GM21737 (cell line): ENCODE measurements around the gene MAP4.
A peak's percentile ranks its signal among the peaks of the same experiment; 100 is the strongest.
"Not testable (repeated sequence)": the region's sequence is repeated elsewhere in the genome, so short reads cannot be mapped to it uniquely, and the experiment has no call there.

Source experiments
- ATAC-seq: cut with Tn5 transposase; IDR thresholded peaks from one replicate; pipeline ENCODE4 v1.9.1; 2021; ENCODE audit warnings: mild to moderate bottlenecking, moderate library complexity; ENCODE audit not compliant: unreplicated experiment

The MAP4 gene

DNA sequence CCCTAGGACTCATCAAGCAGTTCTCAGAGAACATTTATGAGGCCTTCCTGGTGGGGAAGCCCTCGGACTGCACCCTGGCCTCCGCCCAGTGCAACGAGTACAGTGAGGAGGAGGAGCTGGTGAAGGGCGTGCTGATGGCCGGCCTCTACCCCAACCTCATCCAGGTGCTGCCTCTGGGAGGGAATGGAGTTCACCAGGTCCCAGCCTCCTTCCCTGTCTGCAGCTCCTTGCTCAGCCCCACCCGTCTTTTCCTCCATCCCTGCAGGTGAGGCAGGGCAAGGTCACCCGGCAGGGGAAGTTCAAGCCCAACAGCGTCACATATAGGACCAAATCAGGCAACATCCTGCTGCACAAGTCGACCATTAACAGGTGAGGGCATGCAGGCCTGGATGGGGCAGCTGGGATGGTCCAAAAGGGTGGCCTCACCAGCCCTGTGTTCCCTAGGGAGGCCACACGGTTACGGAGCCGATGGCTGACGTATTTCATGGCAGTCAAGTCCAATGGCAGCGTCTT lies 167.0 kb downstream of the MAP4 start:
- no peak for ATAC-seq

DNA sequence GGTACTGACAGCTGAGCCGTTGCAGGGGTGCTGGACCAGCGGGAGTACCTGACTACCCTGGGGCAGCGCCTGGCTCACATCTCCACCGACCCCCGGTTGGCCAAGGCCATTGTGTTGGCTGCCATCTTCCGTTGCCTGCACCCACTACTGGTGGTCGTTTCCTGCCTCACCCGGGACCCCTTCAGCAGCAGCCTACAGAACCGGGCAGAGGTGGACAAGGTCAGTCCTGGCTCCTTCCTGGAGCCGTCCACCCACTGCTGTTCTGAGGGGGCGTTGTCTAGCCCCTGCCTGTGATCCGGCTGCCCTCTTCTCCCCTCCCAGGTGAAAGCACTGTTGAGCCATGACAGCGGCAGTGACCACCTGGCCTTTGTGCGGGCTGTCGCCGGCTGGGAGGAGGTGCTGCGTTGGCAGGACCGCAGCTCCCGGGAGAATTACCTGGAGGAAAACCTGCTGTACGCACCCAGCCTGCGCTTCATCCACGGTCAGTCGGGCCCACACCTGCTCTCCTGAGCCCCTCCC lies 167.6 kb downstream of the MAP4 start:
- ATAC-seq = no peak

DNA sequence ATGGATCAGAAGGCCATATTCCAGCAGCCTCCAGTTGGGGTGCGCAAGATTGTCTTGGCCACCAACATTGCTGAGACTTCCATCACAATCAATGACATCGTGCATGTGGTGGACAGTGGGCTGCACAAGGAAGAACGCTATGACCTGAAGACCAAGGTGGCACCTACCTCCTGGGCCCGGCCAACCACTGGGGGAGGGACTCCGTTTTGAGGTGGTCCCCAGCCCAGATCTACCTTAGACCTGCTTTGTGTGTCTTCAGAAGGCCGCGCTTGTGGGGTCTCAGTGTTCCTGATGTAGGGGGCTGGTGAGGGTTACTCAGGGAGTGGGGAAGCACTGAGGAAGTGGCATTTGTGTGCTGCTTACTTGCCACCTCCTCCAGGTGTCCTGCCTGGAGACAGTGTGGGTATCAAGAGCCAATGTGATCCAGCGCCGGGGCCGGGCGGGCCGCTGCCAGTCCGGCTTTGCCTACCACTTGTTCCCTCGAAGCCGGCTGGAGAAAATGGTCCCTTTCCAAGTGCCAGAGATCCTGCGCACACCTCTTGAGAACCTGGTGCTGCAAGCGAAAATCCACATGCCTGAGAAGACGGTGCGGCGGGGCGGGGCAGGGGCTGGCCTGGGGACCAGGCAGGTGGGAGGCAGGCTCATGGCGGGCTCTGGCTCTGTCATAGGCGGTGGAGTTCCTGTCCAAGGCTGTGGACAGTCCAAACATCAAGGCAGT lies 168.3 kb downstream of the MAP4 start:
- ATAC-seq = no peak

DNA sequence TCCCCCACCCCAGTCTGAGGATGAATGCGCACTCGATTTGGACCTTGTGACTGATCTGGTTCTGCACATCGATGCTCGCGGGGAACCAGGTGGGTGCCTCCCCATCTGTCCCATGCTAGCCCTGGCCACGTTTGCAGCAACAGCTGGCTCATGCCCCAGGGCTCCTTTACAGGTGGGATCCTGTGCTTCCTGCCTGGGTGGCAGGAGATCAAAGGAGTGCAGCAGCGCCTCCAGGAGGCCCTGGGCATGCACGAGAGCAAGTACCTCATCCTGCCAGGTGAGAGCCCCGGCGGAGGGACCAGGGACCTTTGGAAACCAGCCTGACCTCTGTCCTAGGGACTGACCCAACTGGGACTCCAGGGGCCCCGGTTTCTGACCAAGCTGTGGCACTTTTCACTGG lies 169.0 kb downstream of the MAP4 start:
- no peak for ATAC-seq

DNA sequence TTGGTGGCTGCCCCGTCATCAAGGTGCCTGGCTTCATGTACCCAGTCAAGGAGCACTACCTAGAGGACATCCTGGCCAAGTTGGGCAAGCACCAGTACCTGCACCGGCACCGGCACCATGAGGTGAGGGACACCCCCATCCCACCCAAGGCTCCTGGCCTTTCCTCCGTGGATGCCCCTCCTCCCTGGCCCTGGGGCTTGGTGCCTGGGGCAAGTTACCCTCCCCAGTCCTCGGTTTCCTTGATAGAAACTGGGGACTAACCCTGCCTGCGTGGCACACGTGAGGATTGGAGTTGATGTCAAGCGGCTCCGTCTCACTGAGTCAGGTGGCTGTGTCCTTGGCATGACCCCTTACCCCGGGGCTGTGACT lies 169.4 kb downstream of the MAP4 start:
- no peak for ATAC-seq

DNA sequence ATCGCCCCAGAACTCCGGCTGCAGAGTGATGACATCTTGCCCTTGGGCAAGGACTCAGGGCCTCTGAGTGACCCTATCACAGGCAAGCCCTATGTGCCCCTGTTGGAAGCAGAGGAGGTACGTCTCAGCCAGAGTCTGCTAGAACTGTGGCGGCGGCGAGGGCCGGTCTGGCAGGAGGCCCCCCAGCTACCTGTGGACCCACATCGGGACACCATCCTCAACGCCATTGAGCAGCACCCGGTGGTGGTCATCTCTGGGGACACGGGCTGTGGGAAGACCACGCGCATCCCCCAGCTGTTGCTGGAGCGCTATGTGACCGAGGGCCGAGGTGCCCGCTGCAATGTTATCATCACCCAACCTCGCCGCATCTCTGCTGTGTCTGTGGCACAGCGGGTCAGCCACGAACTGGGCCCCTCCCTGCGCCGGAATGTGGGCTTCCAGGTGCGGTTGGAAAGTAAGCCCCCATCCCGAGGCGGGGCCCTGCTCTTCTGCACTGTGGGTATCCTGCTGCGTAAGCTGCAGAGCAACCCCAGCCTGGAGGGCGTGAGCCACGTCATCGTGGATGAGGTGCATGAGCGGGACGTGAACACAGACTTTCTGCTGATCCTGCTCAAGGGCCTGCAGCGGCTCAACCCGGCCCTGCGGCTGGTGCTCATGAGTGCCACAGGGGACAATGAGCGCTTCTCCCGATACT lies 169.9 kb downstream of the MAP4 start:
- ATAC-seq = no peak

DNA sequence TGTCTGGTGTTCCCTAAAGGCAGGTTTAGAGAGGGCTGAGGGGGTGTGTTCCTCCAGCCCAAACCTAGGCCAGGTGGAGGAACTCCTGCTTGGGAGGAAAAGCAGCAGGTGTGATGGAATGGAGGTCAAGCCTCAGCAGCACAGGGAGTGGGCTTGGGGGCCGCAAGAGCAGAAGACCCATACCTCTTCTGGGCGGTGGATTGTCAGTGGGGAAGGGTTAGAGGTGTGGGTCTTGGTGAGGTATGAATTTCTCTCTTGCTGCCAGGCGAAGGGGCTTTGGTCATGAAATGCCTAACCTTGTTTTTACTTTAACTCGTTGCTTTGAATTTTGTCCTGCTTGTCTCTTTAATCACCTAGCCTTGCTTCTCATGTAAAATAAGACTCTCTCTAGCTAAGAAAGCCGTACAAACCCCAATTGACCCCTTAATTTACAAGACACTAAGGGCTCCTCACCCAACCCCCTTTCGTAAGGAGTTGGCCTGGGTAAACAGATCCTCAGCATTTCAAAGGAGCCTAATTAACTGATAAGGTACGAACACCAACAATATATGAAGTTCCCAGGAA lies 174.3 kb downstream of the MAP4 start:
- ATAC-seq = no peak

DNA sequence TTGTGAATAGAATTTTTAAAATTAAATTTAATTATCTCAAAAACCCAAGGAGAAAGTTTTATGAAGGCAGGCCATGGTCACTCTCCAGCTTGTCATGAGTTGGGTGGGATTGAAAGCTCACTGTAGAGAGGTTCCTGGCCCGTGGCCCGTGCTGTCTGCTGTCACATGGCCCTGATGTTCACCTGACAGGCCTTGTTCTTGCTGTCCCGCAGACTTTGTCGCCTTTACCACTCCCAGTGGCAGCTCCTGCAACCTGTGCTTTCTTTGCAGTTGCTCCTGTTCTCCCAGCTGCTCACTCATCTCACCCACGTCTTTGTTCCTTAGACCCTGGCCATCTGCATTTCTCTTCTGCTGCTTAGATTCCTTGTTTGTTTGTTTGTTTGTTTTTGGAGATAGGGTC lies 177.7 kb downstream of the MAP4 start:
- ATAC-seq = no peak

DNA sequence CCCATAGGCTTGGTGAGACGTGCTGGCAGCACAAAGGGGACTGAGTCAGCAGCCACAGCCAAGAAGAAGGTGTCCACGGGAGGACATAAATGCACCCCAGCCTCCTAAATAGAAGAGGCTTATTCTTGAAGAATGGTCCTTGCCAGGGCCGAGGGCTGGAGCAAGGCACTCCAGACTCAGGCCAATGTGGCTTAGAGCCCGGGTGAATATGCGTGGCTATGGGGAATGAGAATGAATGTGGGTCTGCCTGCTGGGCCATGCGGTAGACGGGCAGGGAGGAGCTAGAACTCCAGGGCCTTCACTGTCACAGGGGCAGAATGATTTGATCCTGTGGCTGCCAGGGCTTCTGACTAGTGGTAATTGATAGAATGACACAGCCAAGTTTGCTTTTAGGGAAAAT lies 179.2 kb downstream of the MAP4 start:
- ATAC-seq = no peak

DNA sequence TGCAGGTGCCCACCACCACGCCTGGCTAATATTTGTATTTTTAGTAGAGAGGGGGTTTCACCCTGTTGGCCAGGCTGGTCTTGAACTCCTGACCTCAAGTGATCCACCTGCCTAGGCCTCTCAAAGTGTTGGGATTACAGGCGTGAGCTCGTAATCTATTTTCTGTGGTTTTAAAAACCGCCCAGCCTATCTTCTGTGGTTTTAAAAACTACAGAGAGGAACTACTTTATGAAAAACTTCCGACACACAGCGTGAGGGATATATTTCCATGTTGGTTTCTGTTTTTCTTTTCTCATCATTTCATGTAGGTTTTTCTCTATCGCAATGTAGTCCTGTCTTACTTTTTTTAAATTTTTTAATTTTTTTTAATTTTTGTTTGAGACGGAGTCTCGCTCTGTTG lies 186.7 kb downstream of the MAP4 start:
- not testable (repeated sequence) for ATAC-seq

DNA sequence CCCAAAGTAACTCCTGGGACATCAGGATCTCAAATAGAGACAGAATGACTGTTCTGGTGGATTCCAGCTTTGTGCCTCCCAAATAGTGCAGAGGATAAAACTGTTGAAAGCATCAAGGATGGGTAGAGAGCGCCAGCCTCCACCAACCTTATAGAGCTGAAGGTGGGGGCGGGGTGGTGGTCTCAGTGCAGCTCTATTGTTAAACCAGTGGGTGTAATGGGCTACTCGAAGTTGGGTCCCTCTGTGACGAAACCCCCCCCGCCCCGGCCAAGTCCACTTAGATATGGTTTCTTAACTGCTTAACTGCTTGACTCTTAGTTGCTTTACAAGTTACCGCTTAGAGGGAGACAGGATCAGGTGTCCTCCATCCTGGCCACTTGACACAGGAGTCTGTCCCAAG lies 190.6 kb downstream of the MAP4 start:
- no peak for ATAC-seq

DNA sequence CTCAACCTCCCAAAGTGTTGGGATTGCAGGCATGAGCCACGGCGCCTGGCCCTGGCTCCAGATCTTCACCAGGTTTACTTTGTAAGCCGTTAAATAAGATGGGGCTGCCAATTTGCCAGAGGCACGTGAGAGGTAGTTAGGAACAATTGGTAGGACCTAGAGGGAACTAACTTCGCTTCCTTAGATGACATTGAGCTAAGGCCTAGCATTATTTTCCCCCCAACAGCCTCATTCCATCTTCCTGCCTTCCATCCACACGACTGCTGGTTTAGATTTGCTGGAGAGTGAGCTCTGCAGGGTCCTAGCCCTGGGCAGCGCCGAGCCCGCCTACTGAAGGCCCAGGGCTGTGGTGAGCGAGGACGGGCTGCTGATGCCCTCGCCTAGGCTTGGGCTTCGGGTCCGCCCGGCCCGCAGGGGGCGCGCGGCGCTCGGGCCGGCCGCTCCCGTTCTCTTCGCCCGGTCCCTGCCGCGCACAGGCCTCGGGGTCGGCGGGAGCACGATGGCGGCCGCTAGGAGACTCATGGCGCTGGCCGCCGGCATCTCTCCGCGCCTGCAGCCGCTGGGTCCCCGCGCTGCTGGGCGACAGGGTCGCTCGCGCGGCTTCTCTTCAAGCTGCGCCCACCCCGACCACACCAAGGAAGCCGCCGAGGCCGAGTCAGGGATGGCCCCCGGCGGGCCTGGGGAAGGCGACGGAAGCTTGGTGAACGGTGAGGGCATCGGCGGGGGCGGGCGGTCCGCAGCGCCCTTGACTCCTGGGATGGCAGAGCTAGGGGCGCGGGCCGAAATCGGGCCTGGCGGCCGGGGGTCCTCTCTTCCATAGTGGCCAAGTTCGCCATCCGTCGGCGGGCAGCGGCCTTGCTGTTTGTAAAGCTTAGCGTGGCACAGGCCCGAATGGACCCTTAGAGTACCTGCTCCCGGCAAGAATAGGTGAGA lies 191.4 kb downstream of the MAP4 start:
- peak; percentile 92 for ATAC-seq

DNA sequence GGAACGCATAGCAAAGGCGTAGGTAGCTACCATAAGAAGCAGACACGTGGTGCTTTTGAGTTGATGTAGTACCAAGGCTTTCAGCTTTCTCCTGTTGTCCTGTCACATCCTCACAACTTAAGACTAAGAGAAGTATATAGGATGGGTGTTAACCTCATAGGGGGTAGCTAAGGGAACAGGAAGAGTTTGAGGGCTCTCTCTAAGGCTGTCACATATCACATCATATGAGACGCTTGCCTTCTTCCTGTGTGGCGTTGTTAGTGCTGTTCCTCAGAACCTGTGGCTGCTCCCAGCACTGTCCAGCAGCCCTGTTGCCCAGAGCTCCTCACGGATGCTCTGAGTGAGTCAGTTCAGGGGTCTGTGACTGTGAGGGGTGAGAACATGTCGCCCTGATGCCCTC lies 198.6 kb downstream of the MAP4 start:
- ATAC-seq = no peak

DNA sequence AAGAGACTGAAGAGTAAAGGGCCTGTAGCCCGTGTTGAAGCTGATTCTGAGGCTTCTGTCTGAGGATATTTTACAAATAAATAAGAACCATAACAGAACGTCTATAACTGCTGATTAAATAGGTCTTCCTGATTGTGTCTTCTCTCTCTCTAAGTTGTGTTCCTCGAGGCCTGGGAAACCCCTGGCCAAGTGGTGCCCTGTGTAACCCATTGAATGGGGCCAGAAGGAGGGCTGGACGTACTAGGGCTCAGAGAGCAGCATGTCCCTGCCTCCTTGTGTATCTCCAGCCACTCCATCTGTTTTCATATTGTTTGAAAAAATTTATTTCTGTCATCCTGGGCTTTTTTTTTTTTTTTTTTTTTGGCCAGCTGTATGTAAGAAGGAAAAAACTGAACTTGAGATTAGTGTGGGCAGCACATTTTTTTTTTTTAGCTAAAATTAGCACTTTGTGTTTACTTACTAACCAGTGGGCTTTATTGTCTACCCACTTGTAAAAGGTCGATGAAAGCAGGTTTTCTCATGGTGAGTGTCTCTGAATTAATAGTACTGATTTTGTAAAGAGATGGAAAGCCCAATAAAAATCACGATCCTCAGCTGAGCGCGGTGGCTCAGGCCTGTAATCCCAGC lies 202.6 kb downstream of the MAP4 start:
- no peak for ATAC-seq

DNA sequence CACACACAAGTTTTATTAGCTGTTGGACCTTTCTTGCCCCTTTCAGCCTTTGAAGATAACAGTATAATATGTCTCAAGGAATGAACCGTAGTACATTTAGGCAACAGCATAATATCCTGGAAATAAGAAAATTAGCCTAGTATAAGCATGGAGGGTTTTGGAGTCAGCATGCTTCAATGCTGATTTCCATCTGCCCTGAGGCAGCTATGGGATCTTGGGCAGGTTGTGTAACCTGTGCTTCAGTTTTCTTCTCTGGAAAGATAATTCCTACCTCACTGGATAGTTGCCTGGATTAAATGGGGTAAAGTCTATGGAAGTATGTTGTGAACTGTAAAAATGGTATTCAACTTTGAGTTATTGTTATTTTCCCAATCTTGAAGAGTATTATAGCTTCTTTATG lies 211.6 kb downstream of the MAP4 start:
- no peak for ATAC-seq

DNA sequence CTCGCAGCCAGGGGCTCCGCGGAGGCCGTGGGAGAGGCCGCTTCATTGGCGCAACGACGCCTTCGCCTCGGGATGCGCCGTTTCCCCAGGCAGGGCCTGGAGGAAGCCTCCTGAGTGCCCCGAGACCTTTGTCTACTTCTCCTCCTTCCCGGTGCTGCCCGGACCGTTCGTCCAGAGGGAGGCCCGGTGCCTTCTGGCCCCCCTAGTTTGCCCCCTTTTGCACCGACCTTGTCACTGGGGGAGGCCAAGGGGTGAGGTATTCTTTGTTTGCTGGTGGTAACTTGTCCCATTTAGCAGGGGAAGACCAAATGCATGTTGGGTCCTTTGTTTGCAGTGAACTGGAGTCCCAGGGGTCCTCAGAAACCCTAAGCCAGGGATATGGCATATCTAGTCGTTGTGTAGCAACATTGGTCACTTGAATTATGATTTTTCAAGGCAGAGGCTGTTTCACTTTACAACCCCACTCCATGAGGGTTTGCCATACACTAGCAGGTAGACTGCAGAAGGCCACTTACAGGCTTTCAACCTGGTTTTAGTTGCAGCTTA lies 212.7 kb downstream of the MAP4 start:
- ATAC-seq = no peak

DNA sequence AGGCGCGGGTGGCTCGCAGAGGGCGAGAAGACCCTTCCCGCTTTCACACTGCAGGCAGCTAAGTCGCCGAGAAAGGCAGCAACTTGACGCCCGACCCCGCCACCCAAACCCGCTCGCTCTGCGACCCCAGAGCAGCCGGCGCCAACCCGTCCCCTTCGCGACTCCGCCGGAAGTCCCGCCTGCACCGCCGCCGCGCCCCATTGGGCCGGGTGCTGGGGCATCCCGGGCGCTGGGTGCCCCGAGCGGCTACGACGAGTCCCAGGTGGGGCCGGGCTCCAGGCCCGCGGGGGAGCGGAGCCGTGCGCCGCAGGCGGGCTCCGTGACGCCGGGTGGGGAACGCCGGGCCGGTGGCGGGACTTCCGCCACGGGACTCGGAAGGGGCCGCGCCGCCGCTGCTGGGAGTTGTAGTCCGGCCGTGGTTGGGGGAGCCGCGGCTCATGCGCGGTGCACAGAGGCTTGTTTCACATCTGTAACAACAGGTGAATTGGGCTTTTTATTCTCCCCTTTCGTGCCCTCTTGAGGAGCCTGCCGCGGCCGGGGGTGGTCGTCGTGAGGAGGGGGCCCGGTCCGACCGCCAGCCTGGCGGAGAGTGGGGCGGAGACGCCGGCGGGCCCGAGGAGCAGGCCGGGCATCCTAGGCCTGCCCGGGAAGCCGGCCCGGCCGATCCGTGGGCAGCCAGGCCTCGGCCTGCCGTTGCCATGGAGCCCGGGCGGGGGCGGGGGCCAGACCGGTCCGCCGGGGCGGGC lies 213.3 kb downstream of the MAP4 start, which contains the start of gene DHX30:
TSS of gene DHX30 (plus strand) at position 405 of the 746 bp plus-strand sequence. CDS start 7,546 bp downstream, outside the sequence.
- ATAC-seq = peak; percentile 85
